HG03066 (cell line): ENCODE measurements around the gene BNIP3.
"Not testable (repeated sequence)": the region's sequence is repeated elsewhere in the genome, so short reads cannot be mapped to it uniquely, and the experiment has no call there.

ENCODE experiments used
- ATAC-seq: cut with Tn5 transposase; IDR thresholded peaks from one replicate; pipeline ENCODE4 v1.9.1; 2021; ENCODE audit warnings: low read depth; ENCODE audit not compliant: unreplicated experiment

BNIP3 gene

DNA sequence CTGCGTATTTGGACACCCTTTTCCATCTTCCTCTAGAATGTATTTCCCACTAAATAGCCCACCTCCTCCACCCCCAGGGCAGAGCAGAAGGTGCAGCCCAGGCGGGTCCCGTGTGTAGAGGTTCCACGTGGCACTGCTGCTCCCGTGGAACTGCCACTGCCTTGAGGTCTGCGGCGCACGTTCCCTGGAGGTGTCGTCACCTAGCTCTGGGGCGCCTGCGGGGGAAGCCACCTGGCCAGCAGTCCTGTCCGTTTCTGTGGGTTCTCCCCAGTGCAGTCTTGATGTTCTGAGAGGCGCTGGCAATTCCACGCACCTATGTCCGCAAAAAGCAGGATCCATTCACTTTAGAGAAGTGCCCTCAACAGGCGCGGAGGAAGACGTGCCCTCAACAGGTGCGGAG lies 21.9 kb downstream of the BNIP3 start:
- ATAC-seq, result no peak

DNA sequence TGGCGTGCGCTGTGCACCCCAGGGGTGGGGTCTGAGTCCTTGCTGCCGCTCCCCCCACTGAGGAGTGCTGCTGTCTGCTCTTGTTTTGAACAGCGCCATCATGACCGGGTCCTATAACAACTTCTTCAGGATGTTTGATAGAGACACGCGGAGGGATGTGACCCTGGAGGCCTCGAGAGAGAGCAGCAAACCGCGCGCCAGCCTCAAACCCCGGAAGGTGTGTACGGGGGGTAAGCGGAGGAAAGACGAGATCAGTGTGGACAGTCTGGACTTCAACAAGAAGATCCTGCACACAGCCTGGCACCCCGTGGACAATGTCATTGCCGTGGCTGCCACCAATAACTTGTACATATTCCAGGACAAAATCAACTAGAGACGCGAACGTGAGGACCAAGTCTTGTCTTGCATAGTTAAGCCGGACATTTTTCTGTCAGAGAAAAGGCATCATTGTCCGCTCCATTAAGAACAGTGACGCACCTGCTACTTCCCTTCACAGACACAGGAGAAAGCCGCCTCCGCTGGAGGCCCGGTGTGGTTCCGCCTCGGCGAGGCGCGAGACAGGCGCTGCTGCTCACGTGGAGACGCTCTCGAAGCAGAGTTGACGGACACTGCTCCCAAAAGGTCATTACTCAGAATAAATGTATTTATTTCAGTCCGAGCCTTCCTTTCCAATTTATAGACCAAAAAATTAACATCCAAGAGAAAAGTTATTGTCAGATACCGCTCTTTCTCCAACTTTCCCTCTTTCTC lies 26.0 kb downstream of the BNIP3 start:
- ATAC-seq, result no peak

DNA sequence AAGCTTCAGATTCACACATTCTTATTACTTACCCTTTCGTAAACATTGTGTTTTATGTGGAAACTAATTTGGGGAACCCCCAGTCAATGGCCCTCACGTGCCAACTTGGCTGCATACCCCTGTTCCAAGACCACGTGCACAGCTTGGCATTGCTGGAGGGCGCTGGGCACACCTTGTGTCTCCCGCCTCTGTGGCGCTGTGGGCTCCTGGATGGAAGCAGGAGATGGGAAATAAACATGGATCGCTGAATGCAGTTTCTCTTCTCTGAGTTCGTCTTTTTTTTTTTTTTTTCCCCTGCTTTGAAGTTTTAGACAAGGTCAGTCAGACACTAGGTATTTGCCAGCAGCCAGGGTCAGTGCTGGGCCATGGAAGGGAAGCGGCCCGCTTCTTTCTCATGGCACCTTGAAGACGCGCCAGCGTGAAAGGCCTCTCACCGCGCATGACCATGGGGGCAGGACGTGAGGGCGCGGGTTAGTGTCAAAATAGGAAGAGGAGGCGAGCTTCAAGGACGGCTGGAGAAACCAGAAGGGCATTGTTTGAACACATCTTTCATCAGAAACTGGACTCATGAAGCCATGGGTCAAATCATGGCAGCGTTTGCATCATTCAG lies 27.3 kb downstream of the BNIP3 start:
- no peak for ATAC-seq

DNA sequence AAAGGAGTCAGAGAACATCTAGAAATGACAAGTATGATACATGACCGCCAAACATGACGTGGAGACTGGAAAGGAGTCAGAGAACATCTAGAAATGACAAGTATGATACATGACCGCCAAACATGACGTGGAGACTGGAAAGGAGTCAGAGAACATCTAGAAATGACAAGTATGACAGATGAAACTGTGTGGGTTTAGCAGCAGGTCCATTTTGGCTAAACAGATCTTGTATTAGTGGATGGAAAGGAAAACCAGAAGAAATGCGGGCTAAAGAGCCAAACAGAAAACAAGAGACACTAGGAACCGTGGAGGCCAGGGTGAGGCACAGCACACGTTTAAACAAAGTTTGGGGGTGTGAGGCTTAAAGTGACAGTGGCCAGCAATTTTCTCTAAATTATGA lies 31.8 kb downstream of the BNIP3 start:
- not testable (repeated sequence) for ATAC-seq

DNA sequence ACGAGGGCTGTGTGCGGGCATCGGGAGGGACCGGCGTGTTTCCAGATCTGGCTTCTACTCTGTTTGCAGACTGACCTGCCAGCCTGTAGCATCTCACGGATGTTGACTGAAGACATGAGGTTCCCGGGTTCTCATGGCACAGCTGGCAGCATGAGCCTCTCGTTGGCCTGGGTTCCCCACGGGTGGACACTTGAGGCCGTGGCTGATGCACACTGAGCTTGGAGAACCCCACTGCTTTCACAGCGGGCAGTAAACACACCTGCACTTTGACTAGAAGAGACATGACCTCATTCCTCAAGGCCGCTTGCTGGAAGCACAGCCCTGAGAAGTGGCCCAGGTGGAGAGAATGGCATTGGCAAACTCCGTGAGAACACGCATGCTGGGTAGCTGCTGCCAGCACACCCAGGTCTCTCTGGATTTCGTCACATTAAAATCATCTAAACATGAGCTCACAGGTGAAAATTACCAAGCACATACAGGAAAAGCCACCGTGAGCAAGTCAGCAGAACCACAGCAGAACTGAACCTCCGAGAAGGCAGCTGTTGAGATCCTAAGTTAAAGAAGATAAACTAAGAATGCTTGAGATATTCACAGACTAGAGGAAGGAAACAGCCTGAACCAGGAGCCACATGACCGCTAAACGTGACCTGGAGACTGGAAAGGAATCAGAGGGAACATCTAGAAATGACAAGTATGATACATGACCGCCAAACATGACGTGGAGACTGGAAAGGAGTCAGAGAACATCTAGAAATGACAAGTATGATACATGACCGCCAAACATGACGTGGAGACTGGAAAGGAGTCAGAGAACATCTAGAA lies 32.5 kb downstream of the BNIP3 start:
- ATAC-seq, result no peak

DNA sequence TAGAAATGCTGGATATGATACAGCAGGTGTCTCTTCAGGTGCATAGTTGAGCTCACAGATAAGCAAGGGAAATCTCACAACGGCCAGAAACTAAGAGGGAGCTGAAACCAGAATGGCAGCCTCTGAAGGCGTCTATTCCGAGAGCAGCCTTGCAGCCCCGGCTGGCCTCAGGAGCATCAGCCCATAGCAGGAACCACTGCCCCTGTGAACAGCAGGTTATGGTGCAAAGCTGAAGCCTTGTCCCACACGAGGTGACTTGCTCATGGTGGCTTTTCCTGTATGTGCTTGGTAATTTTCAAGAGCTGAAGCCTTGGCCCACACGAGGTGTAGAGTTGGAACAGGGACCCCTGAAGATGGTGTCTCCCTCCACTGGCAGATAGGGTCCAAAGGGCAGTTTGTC lies 33.2 kb downstream of the BNIP3 start:
- no peak for ATAC-seq

DNA sequence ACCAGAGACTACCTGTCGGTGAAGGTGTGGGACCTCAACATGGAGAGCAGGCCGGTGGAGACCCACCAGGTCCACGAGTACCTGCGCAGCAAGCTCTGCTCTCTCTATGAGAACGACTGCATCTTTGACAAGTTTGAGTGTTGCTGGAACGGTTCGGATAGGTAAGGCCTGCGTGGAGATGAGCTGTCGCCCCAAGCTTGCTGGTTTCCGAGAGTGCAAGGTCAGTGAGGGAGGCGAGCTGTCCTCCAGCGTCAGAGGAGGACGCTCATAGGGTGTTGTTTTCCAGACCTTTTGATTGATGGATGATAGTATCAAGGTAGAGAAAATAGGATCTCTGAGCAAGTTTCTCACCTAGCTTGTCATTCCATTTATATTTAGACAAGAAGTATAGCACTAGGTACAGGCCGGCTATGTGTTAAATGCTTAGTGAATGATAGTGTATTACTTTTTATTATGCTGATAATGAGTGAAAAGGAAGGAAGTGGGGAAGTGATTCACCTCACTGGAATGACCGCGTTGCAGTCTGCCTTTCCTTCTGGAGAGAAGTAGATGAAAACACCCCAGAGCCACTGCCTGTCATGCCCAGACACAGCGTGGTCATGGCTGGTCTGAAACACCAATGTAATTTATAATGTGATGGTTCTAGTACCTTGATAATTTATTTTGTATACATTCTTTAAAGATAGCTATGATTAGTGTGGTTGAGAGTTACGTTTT lies 33.9 kb downstream of the BNIP3 start:
- no peak for ATAC-seq

DNA sequence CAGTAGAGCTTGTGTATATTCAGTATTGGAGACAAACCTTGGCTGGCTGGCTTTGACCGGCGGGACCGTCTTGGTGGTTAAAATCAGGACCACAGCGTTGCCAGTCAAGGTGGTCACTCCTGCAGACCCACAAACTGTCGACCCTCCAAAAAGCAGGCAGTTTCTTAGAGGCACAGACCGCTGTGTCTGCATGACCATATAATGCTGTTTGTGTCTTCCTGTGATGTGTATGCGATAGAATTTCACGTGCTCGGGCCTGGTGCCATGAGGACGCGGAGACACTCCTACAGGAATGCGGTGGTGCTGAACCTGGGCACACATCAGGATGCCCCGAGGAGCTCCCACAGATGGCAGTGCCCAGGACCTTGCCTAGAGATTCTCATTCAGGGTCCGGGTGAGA lies 34.8 kb downstream of the BNIP3 start:
- ATAC-seq, result no peak

DNA sequence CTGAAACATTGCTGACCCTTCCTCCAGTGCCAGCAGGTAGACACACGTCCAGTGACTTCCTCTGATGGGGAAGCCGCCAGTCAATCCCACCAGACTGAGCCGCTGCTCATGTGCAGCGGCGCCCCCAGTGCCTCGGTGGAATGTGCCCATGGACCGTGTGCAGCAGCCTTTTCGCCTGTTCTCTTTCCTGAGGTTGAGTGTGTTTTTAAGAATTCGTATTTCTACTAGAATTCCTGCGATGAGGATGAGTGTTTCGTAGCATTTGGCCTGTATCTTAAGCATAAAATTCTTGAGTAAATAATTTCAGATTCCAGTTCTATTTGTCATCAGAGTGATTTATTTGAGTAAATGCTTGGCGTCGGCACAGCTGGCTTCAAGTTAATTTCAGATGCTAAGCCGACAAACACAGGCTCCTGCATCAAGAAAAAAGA lies 35.4 kb downstream of the BNIP3 start:
- ATAC-seq, result no peak

DNA sequence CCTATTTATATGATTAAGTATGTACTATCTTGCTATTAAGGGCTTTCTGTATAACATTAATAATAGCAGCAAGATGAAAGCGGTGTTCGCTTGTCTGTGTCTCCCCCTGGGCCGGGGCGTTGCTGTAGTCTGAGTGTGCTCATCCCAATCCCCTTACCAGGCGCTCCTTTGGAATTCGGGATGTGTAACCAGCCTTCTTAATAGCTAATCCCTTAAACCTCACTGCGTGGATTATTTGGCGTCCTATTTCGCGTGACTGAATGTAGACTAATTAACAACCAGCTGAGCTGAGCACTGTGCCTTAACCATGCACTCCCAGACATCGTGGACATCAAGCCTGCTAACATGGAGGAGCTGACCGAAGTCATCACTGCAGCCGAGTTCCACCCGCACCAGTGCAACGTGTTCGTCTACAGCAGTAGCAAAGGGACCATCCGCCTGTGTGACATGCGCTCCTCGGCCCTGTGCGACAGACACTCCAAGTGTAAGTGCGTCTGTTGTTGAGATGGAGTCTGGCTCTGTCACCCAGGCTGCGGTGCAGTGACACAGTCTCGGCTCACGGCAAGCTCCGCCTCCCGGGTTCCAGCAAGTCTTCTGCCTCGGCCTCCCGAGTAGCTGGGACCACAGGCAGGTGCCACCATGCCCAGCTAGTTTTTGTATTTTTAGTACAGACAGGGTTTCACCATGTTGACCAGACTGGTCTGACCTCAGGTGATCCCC lies 36.6 kb downstream of the BNIP3 start:
- no peak for ATAC-seq

DNA sequence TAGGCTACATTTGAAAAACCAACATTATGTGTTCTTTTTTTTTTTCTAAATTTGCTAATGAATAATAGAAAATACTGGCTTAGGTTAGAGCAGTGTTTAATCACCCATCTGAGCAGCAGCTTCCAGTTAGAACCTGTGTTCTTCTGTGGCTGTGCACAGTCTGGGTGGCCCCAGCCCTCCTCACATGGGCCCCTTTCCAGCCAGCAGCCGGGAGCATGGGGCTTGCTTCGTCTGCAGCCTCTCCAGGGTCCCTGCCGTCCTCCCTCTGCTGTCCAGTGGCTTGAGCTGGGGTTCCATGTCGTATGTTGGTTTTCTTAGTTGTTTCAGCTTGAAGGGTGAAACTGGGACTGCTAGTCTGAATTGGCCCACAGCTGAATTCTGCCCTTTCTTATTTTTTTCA lies 37.3 kb downstream of the BNIP3 start:
- ATAC-seq, result no peak

DNA sequence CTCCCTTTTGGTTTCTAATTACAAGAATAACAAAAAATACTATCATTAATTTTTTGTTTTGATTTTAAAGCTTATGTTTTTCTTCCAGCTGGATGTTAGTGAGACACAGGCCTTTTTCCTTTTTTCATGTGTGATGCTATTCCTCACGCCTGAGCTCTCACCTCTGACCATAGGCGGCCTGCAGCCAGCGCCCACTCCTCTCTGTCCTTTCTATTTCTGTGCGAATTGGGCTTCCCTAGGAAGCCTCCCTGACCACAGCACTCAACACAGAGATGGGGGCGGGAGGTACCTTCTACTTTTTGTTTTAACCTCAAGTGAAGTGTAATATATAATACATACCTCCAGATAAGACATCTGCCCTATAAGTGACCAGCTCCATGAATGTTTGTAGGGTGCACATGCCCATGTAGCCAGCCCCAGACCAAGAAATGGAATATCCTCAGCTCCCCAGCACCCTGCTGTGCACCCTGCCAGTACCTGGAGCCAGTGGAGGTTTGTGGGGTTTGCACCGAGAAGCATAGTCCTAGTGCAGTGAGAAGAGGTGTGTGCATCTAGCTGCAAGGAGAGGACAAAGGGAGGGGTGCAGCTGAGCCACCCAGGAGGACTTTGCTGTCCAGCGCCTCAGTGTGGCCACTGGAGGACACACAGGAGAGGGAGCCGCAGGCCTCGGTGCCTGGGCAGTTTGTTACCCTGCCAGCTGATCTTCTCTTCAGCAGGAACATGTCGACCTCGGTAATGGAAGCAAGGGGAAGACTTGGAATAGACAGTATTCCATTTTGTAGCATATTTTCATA lies 38.5 kb downstream of the BNIP3 start:
- no peak for ATAC-seq

DNA sequence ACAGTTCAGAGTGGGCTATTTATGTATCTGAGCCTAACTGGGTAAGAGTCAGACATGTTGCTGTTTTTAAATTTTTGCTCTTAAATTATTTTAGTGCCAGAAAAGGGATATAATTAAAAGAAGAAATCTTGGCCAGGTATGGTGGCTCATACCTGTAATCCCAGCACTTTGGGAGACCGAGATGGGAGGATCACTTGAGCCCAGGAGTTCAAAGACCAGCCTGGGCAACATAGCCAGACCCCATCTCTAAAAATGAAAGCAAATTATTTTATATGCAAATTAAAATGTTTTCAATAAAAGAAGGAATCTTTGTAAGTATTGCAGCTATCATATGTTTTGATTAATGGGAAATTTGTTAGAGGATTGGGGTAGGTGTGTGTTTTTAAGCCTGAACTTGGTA lies 39.3 kb downstream of the BNIP3 start:
- ATAC-seq, result no peak

DNA sequence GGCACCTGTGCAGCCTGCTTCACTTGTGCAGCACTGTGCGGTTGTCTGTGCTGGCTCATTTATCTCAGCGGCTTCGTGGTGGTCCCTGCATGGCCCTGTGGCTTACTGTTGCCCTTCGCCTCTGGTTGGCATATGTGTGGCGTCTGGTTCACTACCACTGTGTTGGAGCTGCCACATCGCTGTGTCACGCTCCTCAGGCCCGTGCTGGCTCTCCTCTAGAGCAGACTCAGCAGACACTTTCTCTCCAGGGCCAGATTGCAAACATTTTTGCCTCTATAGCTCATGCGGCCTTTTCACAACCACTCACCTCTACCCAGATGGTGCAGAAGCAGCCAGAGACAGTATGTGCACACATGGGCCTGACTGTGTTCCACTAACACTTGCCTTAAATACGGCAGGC lies 43.0 kb downstream of the BNIP3 start:
- no peak for ATAC-seq

DNA sequence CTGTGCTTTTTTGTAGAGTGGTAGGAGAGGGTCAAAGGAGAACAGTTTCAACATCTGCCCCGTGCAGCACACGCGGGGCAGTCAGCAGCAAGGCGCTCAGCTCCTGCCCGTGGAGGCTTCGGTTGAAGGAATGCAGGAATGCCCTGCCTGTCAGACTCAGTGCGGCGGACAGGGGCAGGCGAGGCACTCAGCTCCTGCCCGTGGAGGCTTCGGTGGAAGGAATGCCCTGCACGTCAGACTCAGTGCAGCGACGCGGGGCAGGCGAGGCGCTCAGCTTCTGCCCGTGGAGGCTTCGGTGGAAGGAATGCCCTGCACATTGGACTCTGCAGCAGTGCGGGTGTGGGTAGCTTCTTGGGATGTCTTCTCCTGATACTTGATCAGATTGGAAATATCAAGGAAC lies 43.9 kb downstream of the BNIP3 start:
- ATAC-seq, result no peak

DNA sequence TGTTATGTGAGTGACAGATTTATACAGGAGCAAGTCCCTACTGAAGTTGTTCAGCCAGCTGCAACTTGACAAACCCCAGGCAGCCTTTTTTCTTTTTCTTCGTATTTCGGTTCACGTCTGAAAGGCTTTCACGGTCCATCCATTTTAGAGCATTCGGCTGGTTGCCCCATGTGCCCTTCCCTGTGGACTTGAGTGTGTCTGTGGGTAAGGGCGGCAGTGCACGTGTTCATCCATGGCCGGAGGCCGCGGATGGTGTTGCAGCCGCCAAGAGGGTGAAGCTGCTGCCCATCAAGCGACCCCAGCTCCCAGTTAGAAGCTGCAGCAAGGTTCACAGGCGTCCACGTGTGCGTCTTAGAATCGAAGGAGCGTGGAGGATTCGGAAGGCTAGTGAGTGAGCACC lies 45.0 kb downstream of the BNIP3 start:
- ATAC-seq, result no peak

DNA sequence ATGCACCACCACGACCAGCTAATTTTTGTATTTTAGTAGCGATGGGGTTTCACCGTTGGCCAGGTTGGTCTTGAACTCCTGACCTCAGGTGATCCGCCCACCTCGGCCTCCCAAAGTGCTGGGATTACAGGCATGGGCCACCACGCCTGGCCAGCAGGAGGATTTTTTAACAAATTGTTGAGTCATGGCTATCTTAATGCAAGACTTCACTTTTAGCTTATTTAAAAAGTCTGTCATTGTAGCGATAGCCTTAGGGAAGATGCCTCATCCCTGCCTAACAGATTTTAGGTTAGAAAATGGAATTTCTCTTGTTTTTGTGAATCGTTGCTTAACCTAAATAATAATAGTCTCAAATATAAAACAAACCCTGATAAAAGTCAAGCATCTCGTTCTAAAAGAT lies 45.4 kb downstream of the BNIP3 start:
- ATAC-seq, result no peak

DNA sequence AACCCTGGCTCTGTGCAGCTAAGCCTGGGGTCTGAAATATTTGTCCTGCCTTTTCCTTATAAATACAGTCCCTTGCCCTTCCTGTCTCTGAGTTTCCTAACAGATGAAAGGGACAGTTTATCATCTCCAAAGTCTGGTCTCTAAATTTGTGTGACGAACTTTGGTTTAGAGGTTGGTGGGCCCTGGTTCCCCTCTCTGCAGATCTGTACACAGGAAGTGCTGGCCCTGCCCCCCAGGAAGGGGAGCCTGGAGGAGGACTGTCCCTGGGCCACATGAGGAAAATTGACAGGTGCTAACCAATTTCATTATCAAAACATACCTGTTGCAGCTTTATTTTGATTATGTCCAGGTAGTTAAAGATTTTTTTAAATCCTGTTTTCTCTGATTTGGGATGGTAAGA lies 46.5 kb downstream of the BNIP3 start:
- no peak for ATAC-seq

DNA sequence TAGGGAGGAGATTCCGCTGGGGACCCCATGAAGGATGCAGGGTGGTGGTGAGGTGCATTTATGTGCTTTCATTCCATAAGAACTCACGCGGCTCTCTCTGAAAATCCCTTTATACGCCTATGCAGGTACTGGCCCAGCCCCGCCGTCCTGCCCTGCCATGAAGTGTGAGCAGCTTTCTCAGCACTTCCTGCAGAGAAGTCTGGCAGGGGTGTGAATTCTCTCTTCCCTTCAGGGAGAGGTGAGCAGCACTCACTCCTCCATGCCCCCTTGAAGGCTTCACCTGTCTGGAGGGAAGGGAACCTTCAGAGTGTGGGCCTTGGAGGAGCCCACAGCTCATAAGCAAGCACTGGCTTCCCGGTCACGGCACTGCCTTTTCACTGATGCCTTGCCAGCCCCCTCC lies 47.0 kb downstream of the BNIP3 start:
- no peak for ATAC-seq

DNA sequence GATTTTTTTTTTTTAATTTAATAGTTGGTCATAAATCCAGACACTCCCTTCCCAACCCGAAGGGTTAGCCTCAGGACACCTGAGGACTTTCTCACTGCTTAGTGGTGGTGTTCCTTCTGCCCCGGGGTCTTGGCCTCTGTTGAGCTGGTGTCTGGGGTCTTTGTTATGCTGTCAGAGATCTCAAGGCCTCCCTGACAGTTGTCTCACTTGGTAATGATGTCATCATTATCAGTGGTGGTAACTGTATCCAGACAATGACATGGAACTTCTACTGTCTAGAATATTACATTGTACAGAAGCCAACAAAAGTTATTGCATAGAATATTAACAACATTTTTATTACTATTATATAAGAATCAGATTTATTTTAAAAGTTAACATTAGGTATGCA lies 48.0 kb downstream of the BNIP3 start:
- ATAC-seq, result no peak
